GM13976 (cell line): ENCODE measurements around the gene P4HB.

ENCODE experiments used
- DNase-seq: peaks from one replicate; pipeline ENCODE4 v3.0.0; 2012; ENCODE audit warnings: low spot score
- CTCF ChIP-seq: IDR thresholded peaks from 2 replicates; pipeline ENCODE4 v1.5.1; 2012; ENCODE audit warnings: borderline replicate concordance, mild to moderate bottlenecking; ENCODE audit not compliant: insufficient read depth; ENCODE audit errors: extremely low read depth, missing control alignments, control extremely low read depth
- in situ Hi-C: fragments of 300-500 bp; cut with MboI; formaldehyde crosslinking; loops from one replicate; pipeline ENCODE4 v1.12.0; 2022; ENCODE audit warnings: low sequenced_read_pairs, mixed read lengths, inconsistent platforms; ENCODE audit not compliant: unreplicated experiment

Gene P4HB

GRCh38 chr17:81794509-81794908, 65.8 kb downstream of the P4HB start:
- DNase-seq: no peak
- in situ Hi-C loops: no loop called here
- no peak for TF ChIP-seq CTCF

DNA sequence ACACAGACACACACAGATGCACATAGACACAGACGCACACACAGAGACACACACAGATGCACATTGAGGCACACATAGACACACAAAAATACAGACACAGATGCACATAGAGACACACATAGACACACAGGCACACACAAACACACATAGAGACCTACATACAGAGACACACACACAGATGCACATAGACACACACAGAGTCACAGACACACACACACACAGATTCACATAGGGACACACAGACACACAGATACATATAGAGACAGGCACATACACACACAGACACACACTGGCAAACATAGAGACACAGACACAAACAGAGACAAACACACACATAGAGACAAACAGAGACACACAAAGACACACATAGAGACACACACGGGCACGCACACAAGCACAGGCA, 66.3 kb downstream of the P4HB start:
- in situ Hi-C loops: no loop called here
- TF ChIP-seq CTCF: no peak
- DNase-seq: no peak
